ENCODE results near the gene RPL35.

RPL35 gene

GRCh38 chr9:124869986-124870560 is 8.3 kb upstream of the RPL35 start:
- TF ChIP-seq CTCF (IDR thresholded peaks at IDR 0.05; ENCODE audit: low read depth, low read length, missing control alignments), result no peak
- DNase-seq (ENCODE audit: extremely low read depth, low read depth), result no peak

GRCh38 chr9:124869466-124869985 is 7.8 kb upstream of the RPL35 start:
- DNase-seq (ENCODE audit: extremely low read depth, low read depth), result no peak
- peak overlapping the region; percentile 96 for H3K4me3 ChIP-seq (replicated peaks; ENCODE audit: low read depth, low read length)
- no peak for TF ChIP-seq CTCF (IDR thresholded peaks at IDR 0.05; ENCODE audit: low read depth, low read length, missing control alignments)

More at GRCh38 chr9:124869986-124870560, 8.3 kb upstream of the RPL35 start:
- H3K4me3 ChIP-seq (replicated peaks; ENCODE audit: low read depth, low read length), result peak overlapping the region; percentile 96

GRCh38 chr9:124868511-124869465 is 7.0 kb upstream of the RPL35 start:
- peak; percentile 18 for TF ChIP-seq CTCF (IDR thresholded peaks at IDR 0.05; ENCODE audit: low read depth, low read length, missing control alignments)
- peak overlapping the region; percentile 96 for H3K4me3 ChIP-seq (replicated peaks; ENCODE audit: low read depth, low read length)
- no peak for DNase-seq (ENCODE audit: extremely low read depth, low read depth)

- no peak overlapping the region for H3K4me3 ChIP-seq (replicated peaks; ENCODE audit: low read depth, low read length)
- no peak for TF ChIP-seq CTCF (IDR thresholded peaks at IDR 0.05; ENCODE audit: low read depth, low read length, missing control alignments)
- DNase-seq (ENCODE audit: extremely low read depth, low read depth), result no peak
Observed at GRCh38 chr9:124863371-124863871, 1.7 kb upstream of the RPL35 start.

GRCh38 chr9:124860582-124861341 is 995 bp downstream of the RPL35 start:
- no peak for DNase-seq (ENCODE audit: extremely low read depth, low read depth)
- TF ChIP-seq CTCF (IDR thresholded peaks at IDR 0.05; ENCODE audit: low read depth, low read length, missing control alignments), result no peak
- peak overlapping the region; percentile 100 for H3K4me3 ChIP-seq (replicated peaks; ENCODE audit: low read depth, low read length)

All from HFF-Myc (cell line).